ENCODE results near the gene STRAP.

- TF ChIP-seq CTCF (IDR thresholded peaks at IDR 0.05; ENCODE audit: low read depth, low read length) (no peak), EZH2phosphoT487 (IDR thresholded peaks at IDR 0.05; ENCODE audit: low read depth) (no peak)
Observed at GRCh38 chr12:15854916-15855315, 27.3 kb upstream of the STRAP start.
